IPS-20b (cell line): ENCODE measurements around the gene PTGES3.

ENCODE experiments used
- H3K27ac ChIP-seq: one replicate; pipeline ENCODE4 v1.5.1; 2013; ENCODE audit warnings: low read length
- H3K27me3 ChIP-seq: 2 replicates; pipeline ENCODE4 v1.6.1; 2013; ENCODE audit warnings: mild to moderate bottlenecking, low read length, inconsistent platforms; ENCODE audit not compliant: insufficient read depth
- H3K36me3 ChIP-seq: 2 replicates; pipeline ENCODE4 v1.6.1; 2013; ENCODE audit warnings: low read depth, mild to moderate bottlenecking, inconsistent platforms, low read length, moderate library complexity; ENCODE audit not compliant: insufficient read depth
- H3K4me1 ChIP-seq: 2 replicates; pipeline ENCODE4 v1.6.1; 2013; ENCODE audit warnings: mild to moderate bottlenecking, control low read depth, inconsistent platforms, low read length, moderate library complexity; ENCODE audit not compliant: insufficient read depth
- H3K4me3 ChIP-seq: 2 replicates; pipeline ENCODE4 v1.5.1; 2013; ENCODE audit warnings: mild to moderate bottlenecking, low read length, inconsistent platforms
- H3K9ac ChIP-seq: 2 replicates; pipeline ENCODE4 v1.6.1; 2013; ENCODE audit warnings: low read depth, mild to moderate bottlenecking, inconsistent platforms, low read length, moderate library complexity
- H3K9me3 ChIP-seq: 2 replicates; pipeline ENCODE4 v1.6.1; 2013; ENCODE audit warnings: mild to moderate bottlenecking, low read depth, low read length, inconsistent platforms; ENCODE audit not compliant: insufficient read depth

The PTGES3 gene

GRCh38 chr12:56645201-56645716 is 42.8 kb downstream of the PTGES3 start:
- Histone ChIP-seq H3K36me3 (peaks cover 54% of the 10 kb centered on the region), H3K4me3 (peak overlapping the region; percentile 95), H3K27me3 (no peaks in the 10 kb centered on the region), H3K9ac (peak overlapping the region; percentile 98), H3K27ac (peak overlapping the region; percentile 78), H3K4me1 (peaks cover 4% of the 10 kb centered on the region; the same call in 1 of the 2 replicates), H3K9me3 (no peaks in the 10 kb centered on the region)

DNA sequence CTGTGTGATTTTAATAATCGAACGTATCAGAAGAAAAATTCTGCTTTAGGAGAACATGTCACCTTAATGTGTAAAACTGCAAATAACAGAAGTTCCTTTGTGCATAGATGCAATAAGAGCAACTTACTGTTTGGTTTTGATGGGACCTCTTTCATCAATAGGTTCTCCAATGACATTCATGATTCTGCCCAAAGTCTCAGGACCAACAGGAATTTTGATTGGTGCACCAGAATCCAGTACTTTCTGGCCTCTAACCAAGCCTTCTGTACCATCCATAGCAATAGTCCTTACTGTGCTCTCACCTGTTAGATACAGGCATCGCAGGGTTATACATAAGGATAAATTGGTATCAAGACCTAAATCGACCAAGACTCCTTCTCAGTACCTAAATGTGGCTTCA is 43.4 kb downstream of the PTGES3 start:
- H3K4me3 ChIP-seq, result peak overlapping the region; percentile 95
- H3K36me3 ChIP-seq, result peaks cover 60% of the 10 kb centered on the region
- peak overlapping the region; percentile 78 for H3K27ac ChIP-seq
- no peaks in the 10 kb centered on the region for H3K9me3 ChIP-seq
- H3K9ac ChIP-seq, result peak overlapping the region; percentile 98
- peaks cover 4% of the 10 kb centered on the region; the same call in 1 of the 2 replicates for H3K4me1 ChIP-seq
- no peaks in the 10 kb centered on the region for H3K27me3 ChIP-seq

GRCh38 chr12:56641219-56641618 is 46.9 kb downstream of the PTGES3 start:
- Histone ChIP-seq H3K4me3 (no peak overlapping the region), H3K36me3 (peaks cover 85% of the 10 kb centered on the region), H3K27me3 (no peaks in the 10 kb centered on the region), H3K9ac (no peak overlapping the region), H3K27ac (no peak overlapping the region), H3K9me3 (no peaks in the 10 kb centered on the region), H3K4me1 (peaks cover 8% of the 10 kb centered on the region; the same call in 1 of the 2 replicates)

DNA sequence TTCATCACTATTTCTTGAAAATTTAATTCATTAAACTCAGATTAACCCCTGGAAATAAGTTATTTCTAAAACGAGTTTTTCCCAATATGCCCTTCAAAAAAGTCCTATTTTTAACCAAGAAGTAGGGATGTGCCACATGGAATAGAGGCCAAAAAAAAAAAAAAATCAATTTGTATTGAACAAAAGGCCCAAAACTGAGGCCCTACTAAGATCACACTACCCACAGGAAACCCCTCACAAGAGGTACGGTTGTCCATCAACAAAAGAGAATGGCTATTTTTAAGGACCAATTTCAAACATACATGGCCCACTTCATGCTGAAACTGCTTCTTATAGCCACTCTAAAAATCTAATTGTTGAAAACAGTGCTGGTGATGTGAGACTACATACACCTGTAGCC is 50.5 kb downstream of the PTGES3 start:
- Histone ChIP-seq H3K27ac (no peak overlapping the region), H3K4me1 (peaks cover 18% of the 10 kb centered on the region), H3K9me3 (no peaks in the 10 kb centered on the region), H3K9ac (no peak overlapping the region; the same call in 1 of the 2 replicates), H3K27me3 (no peaks in the 10 kb centered on the region), H3K4me3 (no peak overlapping the region), H3K36me3 (peaks cover 55% of the 10 kb centered on the region)

DNA sequence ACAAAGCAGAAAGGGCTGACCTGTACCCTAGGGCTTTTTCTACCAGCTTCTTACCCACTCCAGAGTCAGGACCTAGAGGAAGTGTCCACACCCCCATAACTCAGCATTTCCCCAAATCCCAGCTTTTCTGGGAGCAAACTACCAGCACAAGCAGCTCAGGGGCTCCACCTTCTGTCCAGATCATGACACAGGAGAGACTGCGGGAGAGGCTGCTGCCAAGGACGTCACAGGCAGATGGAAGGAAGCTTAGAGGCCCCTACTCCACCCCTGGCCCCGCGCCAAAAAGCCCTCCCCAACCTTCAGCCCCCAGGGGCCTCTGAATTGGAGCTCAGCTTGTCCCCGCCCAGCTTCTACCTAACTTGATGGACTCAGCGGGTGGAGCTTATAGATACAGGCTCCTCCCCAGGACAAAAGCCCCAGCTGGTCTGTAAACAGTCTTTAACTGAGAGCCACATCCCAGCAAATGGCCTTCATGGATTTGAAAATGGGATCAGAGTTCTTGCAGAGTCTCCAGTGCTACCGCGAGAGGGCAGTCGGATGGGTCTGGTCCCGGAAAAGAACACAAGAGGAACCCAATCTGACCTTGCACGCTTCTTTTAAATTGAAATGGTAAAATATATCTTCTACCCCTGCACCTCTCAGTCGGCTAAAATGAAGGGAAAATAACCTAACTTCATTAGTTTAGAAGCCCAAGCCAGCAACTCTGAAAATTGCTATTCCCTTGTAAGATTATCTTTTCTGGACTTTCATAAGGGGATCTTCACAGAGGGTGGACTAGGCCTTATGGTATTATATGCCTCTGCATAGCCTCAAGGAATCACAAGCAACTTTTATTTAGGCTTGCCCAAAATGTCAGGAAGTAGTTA is 51.2 kb downstream of the PTGES3 start:
- Histone ChIP-seq H3K27ac (no peak overlapping the region), H3K9me3 (no peaks in the 10 kb centered on the region), H3K4me3 (peak overlapping the region; percentile 82), H3K4me1 (peaks cover 23% of the 10 kb centered on the region), H3K9ac (peak overlapping the region; percentile 47; the same call in 1 of the 2 replicates), H3K36me3 (peaks cover 48% of the 10 kb centered on the region), H3K27me3 (no peaks in the 10 kb centered on the region)

GRCh38 chr12:56635806-56636674 is 52.0 kb downstream of the PTGES3 start:
- Histone ChIP-seq H3K27me3 (no peaks in the 10 kb centered on the region), H3K9me3 (no peaks in the 10 kb centered on the region), H3K36me3 (peaks cover 39% of the 10 kb centered on the region), H3K27ac (no peak overlapping the region), H3K4me3 (peak overlapping the region; percentile 82), H3K4me1 (peaks cover 28% of the 10 kb centered on the region), H3K9ac (peak overlapping the region; percentile 75; the same call in 1 of the 2 replicates)

DNA sequence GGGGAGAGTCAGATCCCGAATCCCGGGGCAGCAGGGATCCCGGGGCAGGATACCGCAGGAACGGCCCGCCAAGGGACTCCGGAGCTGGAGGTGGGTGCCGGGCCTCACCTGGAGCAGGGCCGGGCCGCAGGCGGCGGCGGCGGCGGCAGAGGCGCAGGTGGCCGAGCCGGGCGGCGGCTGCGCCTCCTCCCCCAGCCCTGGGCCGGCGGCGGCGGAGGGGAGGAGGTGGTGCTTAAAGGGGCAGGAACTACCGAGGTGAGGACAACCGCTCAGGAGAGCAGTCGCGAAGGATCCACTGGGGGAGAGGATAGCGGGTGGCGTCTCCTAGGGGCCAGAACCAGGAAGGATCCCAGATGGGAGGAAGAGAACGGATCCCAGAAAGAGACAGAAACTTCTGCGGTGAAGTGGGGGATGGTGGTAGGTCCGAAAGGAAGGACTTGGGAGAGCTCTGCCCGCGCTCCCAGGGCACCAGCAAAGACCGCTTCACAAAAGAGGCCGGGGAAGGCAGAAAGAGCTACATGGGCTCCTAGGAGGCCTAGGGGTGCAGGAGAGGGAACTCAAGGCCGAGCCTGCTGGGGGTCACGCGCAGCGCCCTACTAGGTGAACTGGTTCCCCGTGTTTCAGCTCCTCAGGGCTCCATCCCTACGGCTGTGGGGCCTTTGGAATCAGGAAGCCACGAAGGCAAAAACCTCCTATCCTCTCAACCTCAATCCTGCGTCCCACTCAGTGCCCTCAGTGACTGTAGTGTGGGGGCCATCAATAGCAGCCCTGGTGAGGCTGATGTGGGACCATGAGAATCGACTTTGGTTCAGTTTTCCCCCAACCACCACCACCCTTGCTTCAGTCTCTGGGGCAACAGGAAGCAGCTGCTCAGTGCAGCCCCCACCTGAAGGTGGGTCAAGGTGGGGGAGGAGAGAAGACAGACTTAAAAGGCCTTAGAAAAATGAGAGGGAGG is 53.0 kb downstream of the PTGES3 start:
- Histone ChIP-seq H3K27ac (peak overlapping the region; percentile 36), H3K4me1 (peaks cover 33% of the 10 kb centered on the region), H3K9ac (peak overlapping the region; percentile 75; the same call in 1 of the 2 replicates), H3K27me3 (no peaks in the 10 kb centered on the region), H3K36me3 (peaks cover 30% of the 10 kb centered on the region), H3K4me3 (peak overlapping the region; percentile 82), H3K9me3 (no peaks in the 10 kb centered on the region)

DNA sequence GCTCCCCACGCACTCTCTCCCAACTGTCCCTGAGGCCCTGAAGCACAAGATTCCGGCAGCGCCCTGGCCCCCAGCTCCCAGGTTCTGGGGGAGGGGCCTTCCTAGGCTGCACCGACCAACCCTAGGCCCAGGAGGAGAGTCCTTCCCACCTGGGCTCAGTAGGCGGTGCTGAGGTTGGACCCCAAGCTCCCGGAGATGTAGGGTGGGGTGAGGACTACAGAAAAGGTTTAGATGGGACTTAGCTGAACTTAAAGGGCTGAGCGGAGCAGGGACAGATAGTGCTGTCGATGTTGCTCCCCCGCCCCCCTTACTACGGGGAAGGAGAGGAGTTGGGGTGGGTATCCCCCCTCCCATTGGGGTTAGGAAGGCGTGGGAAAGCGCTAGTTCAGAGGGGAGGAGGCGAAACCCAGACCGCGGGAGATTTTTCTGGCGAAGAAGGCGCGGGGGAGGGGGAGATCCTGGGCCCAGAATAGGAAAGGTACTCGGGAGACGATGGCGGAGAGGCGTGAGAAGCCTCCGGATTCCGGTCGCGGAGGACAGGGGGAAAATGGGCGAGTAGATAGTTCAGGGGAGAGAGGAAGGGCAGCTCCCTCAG is 53.7 kb downstream of the PTGES3 start:
- Histone ChIP-seq H3K4me1 (peaks cover 33% of the 10 kb centered on the region), H3K27ac (peak overlapping the region; percentile 36), H3K36me3 (peaks cover 22% of the 10 kb centered on the region), H3K9me3 (no peaks in the 10 kb centered on the region), H3K27me3 (no peaks in the 10 kb centered on the region), H3K4me3 (peak overlapping the region; percentile 82), H3K9ac (peak overlapping the region; percentile 75; the same call in 1 of the 2 replicates)

GRCh38 chr12:56633468-56634241 is 54.4 kb downstream of the PTGES3 start:
- H3K4me3 ChIP-seq, result peak overlapping the region; percentile 82
- peak overlapping the region; percentile 75; the same call in 1 of the 2 replicates for H3K9ac ChIP-seq
- H3K27ac ChIP-seq, result peak overlapping the region; percentile 36
- H3K9me3 ChIP-seq, result no peaks in the 10 kb centered on the region
- H3K27me3 ChIP-seq, result no peaks in the 10 kb centered on the region
- H3K36me3 ChIP-seq, result peaks cover 15% of the 10 kb centered on the region
- peaks cover 34% of the 10 kb centered on the region for H3K4me1 ChIP-seq
